GM18907 (cell line): ENCODE results near the gene SCGB1A1.

ENCODE experiments used
- ATAC-seq: cut with Tn5 transposase; IDR thresholded peaks from one replicate; pipeline ENCODE4 v1.9.1; 2021; ENCODE audit warnings: mild to moderate bottlenecking, moderate library complexity; ENCODE audit not compliant: unreplicated experiment

Gene SCGB1A1

DNA sequence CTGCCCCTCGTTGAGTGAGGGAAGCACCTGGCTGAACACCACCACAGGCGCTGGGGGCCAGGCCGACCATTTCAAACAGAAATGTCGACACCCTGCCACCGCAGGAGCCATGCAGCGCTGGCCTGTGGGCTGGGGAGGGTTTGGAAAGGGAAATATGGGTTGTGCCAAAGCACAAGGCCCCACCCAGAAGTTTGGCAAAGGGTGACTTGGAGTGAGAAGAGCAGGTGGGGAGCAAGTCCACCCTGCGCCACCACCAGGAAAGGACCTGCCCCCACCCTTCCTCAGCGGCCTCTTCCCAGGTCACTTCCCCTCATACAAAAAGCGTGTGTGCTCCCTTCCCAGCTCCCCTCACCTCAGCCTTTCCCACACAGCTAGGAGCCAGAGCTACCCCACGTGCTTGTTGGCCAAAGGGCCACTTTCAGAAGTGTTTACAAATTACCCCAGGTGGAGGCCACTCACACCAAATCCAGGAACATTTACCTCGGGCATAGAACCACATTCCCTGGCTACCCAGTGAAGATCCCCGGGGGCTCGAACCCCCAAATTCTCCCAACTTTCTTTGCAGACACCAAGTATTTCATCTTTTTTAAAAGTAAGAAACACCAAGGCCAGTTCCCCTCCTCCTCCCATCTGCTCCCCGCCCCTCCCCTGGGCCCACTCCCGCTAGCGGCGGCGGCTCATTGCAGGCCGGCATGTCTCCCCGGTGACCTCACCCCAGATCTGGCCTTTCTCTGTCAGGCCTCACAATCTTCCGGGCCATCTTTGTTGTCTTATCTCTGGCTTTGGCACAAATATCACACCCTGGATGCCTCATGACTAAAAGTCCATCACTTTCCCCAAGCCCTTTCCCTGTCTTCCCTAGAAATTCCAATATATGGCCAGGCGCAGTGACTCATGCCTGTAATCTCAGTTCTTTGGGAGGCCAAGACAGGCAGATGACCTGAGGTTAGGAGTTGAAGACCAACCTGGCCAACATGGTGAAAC, 20.5 kb upstream of the SCGB1A1 start:
- no peak for ATAC-seq

DNA sequence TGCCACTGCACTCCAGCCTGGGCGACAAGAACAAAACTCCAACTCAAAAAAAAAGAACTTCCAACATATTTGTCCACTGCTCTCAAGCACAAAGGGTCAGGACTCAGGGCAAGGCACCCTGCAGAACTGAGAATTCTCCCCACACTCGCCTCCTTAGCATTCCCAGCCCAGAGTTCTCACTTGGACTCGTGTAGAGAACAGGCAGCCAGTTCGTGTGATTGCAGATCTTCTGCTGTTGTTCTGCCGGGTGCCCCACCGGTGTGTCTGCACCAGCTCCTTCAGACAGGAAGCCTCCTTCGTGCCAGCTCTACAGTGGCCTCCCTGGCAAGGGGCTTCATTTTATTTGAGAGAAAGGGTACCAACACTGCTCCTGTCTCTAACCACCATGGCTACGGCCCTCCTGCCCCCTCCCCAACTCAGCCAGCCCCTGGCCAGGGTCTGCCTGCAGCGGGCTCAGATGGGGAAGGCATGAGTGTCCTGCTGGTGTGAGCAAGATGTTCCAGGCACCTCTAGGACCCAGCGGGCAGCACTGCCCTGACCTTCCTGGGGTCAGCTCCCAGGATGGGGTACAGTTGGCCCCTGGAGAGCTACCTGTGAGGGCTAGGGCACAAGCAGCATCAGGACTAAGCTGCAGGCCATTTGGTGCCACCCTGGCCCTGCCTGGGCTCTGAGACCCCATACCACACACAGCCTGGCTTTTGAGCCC, 19.5 kb upstream of the SCGB1A1 start:
- no peak for ATAC-seq

DNA sequence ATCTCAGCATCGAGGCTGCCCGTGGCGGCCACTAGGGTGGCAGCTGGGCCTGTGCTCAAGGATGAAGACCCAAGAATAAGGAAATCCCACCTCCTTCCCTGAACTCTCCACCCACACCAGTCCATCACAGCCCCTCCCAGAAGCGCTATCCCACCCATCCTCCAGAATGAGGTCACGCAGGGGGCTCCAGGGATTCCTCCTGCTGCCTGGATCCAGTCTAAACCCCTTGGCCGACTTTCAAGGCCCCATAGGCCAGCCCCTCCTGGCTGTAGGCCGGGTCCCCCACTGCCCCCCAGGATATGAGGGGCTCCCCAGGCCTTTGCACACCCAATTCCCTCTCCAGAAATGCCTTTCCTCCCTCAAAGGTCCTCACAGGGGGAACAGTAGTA, 19.0 kb upstream of the SCGB1A1 start:
- ATAC-seq: no peak

DNA sequence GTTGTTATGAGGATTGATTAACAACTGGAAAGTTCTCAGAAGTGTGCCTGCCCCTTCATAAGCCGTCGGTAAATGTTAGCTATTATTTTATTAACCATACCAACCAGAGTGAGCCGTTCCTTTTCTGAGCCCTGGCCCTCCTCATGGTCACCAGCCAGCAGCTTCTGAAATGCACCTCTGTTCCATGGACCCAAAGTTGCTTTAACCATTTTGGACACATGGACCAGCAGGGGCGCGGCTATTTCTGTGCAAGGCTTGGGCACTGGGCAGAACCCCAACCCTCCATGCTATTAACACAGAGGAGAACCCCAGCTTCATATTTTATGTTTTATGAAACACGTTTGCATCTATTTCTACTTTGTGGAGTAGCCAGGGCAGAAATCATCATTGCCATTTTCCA, 18.6 kb upstream of the SCGB1A1 start:
- ATAC-seq: no peak

DNA sequence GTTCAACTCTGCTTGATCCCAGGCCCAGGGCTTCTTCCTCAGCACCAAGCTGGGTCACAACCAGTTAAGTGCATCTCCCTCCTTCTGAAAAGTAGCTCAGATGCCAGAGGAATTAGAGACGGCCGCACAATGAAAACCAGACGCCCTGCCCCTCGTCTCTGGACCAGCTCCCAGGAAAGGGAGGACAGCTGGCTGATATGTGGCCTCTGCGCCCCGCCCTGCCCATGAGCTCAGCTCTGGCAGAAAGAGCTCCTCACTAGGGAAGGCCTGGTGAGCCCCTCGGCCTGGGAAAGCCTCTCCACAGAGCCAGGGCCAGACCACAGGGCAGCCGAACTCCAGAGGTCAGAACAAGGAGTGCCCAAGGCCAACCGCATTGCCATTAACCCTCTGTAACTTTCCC, 18.1 kb upstream of the SCGB1A1 start:
- no peak for ATAC-seq

DNA sequence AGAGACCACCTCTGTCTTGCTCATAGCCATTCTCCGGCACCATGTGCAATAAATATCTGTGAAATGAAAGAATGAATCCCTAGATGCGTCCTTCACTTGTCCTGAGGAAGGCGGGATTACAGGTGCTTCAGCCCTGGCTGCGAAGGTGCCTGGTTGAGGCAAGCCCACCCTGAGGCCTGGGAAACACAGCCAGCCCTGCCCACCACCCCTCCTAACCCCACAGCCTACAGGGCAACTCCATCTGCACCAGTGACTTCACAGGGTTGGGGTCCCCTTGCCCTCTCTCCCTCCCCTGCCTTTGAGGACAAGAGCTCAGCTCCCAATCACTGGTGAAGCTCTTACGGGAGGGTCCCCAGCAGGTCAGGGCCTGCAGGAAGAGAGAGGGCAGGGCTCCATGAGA, 17.5 kb upstream of the SCGB1A1 start:
- ATAC-seq: no peak

DNA sequence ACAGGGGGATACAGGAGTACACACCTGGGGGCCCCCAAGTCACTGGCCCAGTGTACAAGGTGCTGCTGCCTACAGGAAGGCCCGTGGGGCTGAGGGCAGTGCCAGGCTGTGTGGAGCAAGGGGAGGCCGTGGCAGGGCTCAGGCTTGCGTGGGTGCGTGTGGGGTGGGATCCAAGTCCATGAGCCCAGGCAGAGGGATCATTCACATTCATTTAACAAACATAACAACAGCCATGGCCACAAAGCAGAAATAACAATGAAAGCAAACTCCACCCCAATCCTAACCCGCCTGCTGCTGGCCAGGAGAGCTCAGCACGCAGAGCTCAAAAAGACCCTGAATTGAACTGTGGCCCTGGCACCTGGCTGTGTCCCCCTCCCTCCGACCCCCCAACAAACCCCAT, 17.0 kb upstream of the SCGB1A1 start:
- no peak for ATAC-seq

DNA sequence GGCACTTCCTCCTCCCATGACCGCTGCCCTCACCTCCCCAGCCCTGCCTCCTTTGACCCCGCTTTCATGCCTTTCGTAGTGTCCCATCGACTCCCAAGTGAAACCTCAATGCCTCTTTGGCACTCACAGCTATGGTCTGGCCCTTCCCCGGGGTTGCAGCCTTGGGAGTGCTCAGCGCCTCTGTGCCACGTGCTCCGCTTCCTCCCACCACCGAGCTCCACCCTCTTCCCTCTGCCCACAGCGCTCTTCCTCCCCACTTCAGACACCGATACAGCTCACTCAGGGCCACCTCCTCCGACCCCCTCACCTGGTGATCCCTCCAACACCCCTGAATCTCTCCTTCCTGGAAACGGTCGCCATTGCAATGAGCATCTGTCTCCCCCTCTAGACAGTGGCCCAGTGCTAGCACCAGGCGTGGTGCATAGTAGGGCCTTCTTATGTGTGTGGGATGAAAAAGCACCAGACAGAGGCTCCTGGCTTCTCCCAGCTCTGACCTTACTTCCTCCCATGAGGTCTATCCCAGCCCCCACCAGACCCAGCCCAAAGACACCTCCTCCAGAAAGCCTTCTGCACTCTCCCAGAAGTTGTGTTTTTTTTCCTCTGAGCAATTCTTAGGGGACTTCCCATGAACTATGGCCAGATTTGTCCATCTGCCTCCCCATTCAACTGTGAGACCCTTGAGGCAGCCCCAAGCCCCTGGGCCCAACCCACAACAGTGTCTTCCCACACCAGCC, 16.4 kb upstream of the SCGB1A1 start:
- ATAC-seq: no peak

DNA sequence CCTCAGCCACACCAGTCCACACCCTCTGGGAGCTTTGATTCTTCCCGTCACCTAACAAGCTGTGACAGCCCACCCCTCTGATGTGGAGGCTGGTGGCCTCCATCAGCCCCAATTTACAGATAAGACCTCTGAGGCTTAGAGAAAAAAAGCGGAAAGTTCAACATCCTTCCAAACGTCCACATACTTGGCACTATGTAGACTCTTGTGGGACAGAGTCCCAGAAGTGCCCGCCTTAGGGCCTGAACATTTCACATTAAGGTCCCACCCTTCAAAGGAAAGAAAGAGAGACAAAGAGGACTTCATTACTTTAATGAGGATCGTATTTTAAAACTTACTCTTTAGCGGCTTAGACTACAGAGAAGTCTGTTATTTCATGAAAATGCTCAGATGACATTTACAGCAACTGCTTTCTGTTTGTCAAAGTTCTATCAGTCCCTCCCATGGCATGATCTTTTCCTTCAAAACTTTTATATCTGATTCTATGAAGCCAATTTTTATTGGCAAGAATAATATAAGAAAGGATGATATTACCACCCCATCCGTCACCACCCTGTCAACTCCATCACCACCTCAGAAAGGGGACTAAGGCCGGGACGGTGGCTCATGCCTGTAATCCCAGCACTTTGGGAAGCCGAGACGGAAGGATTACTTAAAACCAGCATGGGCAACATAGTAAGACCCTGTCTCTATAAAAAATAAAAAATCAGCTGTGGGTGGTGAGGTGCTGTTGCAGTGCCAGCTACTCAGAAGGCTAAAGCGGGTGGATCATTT, 15.7 kb upstream of the SCGB1A1 start:
- no peak for ATAC-seq

DNA sequence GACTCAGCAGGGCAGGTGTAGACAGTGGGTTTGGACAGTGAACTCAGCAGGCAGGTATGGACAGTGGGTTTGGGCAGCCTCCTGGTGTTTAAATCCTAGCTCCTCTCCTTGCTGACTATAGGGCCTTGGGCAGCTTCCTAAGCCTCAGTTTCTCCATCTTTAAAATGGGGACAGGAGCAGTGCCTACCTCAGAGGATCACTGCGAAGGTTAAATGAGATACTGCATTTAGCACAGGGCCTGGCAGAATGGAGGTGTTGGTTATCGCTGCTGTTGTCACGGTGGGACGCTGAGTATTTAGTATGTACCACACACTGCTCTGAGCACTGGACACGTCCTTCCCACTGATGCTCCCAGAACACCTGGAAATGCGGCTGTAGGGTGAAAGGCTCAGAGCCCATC, 14.4 kb upstream of the SCGB1A1 start:
- no peak for ATAC-seq

DNA sequence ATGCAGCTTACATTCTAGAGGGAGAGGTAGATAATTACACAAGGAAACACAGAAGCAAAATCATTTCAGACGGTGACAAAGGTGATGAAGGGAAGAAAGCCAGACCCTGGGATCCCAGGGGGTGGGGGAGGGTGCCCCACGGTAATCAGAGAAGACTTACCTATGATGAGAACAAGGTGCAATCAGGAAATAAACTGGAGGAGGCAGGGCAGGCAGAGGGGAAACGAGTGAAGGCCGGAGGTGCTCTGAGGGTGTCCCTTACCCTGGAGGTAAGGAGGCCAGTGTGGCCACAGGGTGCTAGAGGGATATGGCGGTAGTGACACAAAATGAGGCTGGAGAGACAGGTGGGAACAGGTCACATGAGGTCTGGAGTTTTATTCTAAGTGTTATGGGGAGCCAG, 13.9 kb upstream of the SCGB1A1 start:
- no peak for ATAC-seq

DNA sequence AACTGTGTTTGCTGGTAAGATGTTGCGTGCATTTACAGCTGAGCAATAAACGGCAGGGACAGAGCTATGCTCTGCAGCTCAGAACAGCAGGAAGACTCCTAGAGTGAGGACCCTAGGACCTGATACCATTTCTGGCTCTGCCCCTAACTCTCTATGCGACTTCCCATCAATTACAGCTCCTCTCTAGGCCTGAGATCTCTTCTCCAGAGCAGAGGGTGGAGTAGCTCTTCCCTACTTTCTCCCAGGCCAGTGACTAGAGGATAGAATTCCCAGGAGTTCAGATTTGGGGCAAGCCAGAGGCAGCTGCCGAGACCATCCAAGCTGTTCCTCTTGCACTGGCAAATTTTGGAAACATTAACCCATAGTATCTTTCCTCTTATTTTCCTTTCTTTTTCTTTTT, 12.8 kb upstream of the SCGB1A1 start:
- no peak for ATAC-seq

DNA sequence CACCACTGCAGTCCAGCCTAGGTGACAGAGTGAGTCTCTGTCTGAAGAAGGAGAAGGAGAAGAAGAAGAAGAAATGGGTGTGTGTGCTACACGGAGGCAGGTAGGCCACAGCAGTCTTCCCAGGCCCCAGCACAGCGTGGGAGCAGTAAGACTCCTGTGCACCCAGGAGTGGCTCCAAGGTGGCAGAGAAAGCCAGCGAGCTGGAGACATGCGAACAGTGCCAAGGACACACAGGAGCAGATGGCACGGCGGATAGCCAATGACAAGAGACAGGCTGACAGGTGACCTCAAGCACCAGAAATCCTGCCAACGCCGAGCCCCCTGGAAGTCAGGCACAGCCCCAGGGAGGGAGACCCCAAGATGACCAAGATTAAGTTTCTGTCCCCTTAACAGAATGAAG, 9.0 kb upstream of the SCGB1A1 start:
- ATAC-seq: no peak

DNA sequence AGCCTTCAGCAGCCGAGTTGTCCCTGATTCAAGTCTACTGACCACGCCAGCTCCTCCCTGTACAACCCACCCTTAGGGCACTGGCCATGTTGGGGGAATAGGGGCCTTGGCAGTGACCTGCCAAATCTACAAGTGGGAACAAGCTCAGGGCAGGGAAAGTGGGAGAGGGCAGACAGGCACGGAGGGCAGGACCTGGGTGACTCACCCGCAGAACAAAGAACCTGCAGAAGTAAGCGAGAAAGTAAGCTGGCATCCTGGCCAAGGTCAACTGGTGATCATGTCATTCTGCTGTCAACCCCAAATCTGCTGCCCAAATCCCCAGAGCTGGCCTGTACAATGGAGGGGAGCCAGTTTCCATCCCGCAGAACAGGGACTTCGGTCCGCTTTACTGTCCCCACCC, 7.9 kb upstream of the SCGB1A1 start:
- ATAC-seq: no peak

DNA sequence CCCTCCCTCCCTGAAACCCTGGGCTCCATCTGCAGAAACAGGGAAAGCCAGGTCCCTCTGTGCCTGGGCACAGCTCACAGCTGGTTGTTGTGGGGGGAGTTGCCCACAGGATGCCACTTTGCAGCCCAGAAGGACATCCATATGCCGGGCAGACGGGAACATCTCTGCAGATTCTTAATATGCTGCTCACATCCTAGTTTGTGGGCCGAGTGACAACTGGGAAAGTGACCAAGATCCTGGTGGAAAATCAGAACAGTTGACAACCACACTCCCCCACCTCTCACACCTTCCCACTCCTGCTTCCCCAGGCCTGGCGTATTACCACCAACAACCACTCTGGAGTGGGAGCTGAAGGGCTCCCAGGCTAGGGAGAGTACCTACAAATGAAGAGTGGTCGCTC, 7.3 kb upstream of the SCGB1A1 start:
- no peak for ATAC-seq

DNA sequence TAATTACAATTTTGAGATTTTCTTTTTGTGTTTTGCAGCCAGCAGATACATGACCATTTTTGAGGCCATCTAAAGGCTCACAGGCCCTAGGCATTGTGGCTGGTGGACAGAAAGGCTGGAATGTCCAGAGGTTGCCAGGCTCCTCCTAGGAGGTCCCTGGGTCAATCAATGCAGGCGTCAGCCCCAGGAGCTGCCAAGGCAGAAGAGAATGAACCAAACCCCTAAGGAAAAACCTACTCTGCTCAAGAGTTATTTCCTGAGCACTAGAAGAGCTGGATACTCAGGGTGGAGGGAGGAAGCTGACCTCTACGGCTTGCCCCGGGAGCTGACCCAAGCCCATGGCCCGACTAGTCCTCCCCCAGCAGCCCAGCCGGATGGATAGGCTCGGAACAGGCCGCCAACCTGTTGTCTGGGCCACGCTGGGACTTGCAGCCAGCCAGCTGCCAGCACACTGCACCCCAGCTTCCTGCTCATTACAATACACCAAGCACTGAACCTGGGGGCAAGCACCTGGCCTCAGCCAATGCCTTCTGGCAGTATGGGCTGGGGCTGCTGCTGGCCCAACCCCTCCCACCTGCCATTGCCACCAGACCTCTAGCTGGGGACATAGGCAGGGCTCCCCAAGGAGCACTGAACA, 5.7 kb upstream of the SCGB1A1 start:
- no peak for ATAC-seq

DNA sequence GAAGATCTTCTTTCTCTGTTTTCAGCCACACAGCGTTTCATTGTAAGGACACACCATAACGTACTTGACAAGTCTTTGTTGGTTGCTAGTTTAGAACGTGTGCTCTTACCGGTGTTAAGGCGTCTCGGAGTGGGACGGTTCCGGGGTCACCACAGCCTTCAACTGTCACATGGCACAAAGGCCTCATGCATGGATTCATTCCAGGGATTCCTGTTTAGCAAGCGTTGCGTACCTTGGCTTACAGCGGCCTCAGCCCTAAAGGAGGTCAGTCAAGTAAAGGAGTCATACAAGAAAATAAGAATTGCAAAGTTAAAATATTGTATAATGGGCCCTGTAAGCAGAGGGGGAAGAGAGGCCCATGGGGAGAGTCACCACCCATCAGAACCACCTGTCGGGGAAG, 2.2 kb upstream of the SCGB1A1 start:
- ATAC-seq: no peak

DNA sequence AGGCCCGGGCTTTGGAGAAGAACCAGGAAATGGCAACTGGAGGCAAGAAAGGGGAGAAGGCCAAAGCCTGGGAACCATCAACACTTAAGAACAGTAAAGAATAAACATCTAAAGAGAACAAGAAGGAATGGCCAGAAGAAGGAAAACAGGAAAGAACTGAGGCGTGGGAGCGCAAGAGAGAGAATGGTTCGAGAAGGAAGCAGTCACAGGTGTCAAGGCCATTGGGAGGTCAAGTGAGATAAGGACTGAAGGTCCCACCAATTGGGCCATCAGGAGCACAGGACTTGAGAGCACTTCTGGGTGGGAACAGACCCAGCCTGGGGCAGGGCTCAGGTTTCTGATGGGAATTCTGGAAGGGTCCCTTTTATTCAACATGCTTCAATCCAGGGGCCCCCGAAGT, 697 bp upstream of the SCGB1A1 start:
- no peak for ATAC-seq

DNA sequence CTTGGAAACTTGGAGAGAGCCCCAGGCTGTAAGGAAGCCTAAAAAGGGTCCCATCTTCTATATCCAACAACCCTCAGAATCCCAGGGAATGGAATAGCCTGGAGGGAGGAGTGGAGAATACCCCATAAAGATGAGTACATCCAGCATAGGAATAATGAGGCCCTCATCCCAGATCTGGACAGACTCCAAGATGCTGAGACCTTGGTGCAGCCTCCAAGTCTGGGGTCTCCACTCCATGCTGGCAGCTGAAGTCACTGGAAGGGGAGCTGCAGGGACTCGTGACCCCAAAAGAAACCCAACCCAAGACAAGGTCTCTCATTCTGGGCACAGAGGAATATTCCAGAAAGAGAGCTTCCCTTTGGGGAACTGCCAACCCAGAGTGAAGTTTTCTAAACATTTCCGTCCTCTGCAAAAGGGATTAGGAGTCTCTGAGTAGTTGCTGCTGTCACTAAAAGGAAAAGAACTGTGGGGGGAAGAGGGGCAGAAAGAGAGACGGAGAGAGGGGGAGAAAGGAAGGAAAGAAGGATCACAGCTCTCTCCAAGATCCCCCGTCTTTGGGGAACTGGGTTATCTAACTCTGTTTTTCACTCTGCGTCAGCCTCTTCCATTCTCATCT, 589 bp downstream of the SCGB1A1 start:
- no peak for ATAC-seq

DNA sequence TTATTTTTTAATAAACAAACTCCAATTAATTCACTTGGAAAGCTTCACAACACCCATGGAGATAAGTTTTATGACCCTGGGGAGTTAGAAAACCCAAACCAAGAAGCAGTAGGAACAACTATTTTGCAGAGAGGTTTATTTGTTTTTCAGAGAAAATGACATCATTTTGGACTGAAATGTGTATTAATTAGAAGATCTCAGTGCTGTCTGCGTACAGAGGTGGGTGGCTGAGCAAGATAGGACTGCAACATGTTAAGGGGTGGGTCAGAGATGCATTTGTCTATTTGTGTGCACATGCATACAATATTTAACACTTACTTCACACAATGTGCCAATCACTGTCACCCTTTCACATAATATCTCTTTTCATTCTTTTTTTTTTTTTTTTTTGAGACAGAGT, 1.1 kb downstream of the SCGB1A1 start:
- no peak for ATAC-seq
